Measurements from ENCODE around the gene WDPCP. TPM values are rescaled to one million over a fixed set of nuclear protein-coding genes. Genes with fewer than 3 reads are reported as not detected.
"Not testable (repeated sequence)": the region's sequence is repeated elsewhere in the genome, so short reads cannot be mapped to it uniquely, and the experiment has no call there.

WDPCP gene
- polyA plus RNA-seq, 1 donor from 2014 or later, result 8.9 TPM

DNA sequence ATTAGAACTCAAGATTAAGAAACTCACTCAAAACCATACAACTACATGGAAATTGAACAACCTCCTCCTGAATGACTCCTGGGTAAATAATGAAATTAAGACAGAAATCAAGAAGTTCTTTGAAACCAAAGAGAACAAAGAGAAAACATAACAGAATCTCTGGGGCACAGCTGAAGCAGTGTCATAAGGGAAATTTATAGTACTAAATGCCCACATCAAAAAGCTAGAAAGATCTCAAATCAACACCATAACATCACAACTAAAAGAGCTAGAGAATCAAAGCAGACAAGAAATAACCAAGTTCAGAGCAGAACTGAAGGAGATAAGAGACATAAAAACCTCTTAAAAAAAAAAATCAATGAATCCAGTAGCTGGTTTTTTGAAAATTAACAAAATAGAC, 30.5 kb downstream of the WDPCP start:
- H3K9me2 ChIP-seq (ENCODE audit: insufficient read depth, low read length), result not testable (repeated sequence)

DNA sequence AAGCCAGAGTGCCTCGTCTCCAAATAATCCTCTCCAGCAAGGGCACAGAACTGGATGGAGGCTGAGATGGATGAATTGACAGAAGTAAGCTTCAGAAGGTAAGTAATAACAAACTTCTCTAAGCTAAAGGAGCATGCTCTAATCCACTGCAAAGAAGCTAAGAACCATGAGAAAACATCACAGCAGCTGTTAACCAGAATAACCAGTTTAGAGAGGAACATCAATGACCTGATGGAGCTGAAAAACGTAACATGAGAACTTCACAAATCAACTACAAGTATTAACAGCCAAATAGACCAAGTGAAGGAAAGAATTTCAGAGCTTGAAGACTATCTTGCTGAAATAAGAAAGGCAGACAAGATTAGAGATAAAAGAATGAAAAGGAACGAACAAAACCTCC, 32.3 kb downstream of the WDPCP start:
- Histone ChIP-seq H3K9me3 (ENCODE audit: low read length) (no peaks in the 10 kb centered on the region), H3K9me2 (ENCODE audit: insufficient read depth, low read length) (no peaks in the 10 kb centered on the region), H3K4me2 (ENCODE audit: low read length) (no peak overlapping the region), H3K27ac (ENCODE audit: low read length) (no peak overlapping the region), H3K79me2 (replicated peaks; ENCODE audit: insufficient read depth, low read length) (no peaks in the 10 kb centered on the region), H3K9ac (ENCODE audit: low read length) (no peak overlapping the region), H2AFZ (ENCODE audit: low read depth, low read length) (no peak overlapping the region), H3K27me3 (ENCODE audit: insufficient read depth, low read depth, low read length) (no peaks in the 10 kb centered on the region), H3K36me3 (ENCODE audit: insufficient read depth, low read length) (no peaks in the 10 kb centered on the region), H3K4me3 (ENCODE audit: low read length) (no peak overlapping the region), H3F3A (ENCODE audit: insufficient read depth, low read length, poor library complexity, severe bottlenecking) (no peaks in the 10 kb centered on the region), H4K20me1 (ENCODE audit: insufficient read depth) (no peaks in the 10 kb centered on the region)
- TF ChIP-seq SMC3 (conservative IDR thresholded peaks at IDR 0.05; ENCODE audit: poor library complexity) (no peak), RAD21 (conservative IDR thresholded peaks at IDR 0.05) (no peak)

More for the DNA sequence above, 30.5 kb downstream of the WDPCP start:
- not testable (repeated sequence) for H3K27me3 ChIP-seq (ENCODE audit: insufficient read depth, low read depth, low read length); H3K4me2 ChIP-seq (ENCODE audit: low read length); H3K79me2 ChIP-seq (replicated peaks; ENCODE audit: insufficient read depth, low read length); H3K4me3 ChIP-seq (ENCODE audit: low read length); H2AFZ ChIP-seq (ENCODE audit: low read depth, low read length); H3F3A ChIP-seq (ENCODE audit: insufficient read depth, low read length, poor library complexity, severe bottlenecking); H3K9ac ChIP-seq (ENCODE audit: low read length); H3K9me3 ChIP-seq (ENCODE audit: low read length); H4K20me1 ChIP-seq (ENCODE audit: insufficient read depth); H3K36me3 ChIP-seq (ENCODE audit: insufficient read depth, low read length); H3K27ac ChIP-seq (ENCODE audit: low read length)

DNA sequence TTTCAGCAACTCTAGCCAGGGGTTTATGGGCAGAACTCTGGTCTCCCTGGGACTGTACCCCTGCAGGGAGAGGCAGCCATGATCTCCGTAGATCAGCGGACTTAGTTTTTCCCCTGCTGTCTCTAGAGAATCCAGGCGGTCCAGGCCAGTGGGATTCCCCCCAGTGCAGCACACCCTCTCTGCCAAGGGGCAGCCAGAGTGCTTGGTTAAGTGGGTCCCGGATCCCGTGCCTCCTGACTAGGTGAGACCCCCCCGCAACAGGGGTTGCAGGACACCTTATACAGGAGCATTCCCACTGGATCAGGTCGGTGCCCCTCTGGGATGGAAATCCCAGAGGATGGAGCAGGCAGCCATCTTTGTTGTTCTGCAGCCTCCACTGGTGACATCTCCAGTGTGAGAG, 33.0 kb downstream of the WDPCP start:
- H3K79me2 ChIP-seq (replicated peaks; ENCODE audit: insufficient read depth, low read length), result no peaks in the 10 kb centered on the region
- no peaks in the 10 kb centered on the region for H3K36me3 ChIP-seq (ENCODE audit: insufficient read depth, low read length)
- H3K4me3 ChIP-seq (ENCODE audit: low read length), result no peak overlapping the region
- H3K9ac ChIP-seq (ENCODE audit: low read length), result no peak overlapping the region
- H3F3A ChIP-seq (ENCODE audit: insufficient read depth, low read length, poor library complexity, severe bottlenecking), result no peaks in the 10 kb centered on the region
- H3K27ac ChIP-seq (ENCODE audit: low read length), result no peak overlapping the region
- H3K4me2 ChIP-seq (ENCODE audit: low read length), result no peak overlapping the region
- no peaks in the 10 kb centered on the region for H3K9me3 ChIP-seq (ENCODE audit: low read length)
- no peaks in the 10 kb centered on the region for H3K27me3 ChIP-seq (ENCODE audit: insufficient read depth, low read depth, low read length)
- H4K20me1 ChIP-seq (ENCODE audit: insufficient read depth), result no peaks in the 10 kb centered on the region
- TF ChIP-seq EP300 (conservative IDR thresholded peaks at IDR 0.05; ENCODE audit: poor library complexity, severe bottlenecking) (no peak), RAD21 (conservative IDR thresholded peaks at IDR 0.05) (no peak), TAF1 (IDR thresholded peaks at IDR 0.05; ENCODE audit: low read depth) (no peak), EZH2 (IDR thresholded peaks at IDR 0.05; ENCODE audit: borderline replicate concordance, insufficient read depth, low read length, poor library complexity, severe bottlenecking) (no peak), POLR2AphosphoS5 (IDR thresholded peaks at IDR 0.05) (no peak), MXI1 (conservative IDR thresholded peaks at IDR 0.05; ENCODE audit: poor library complexity, severe bottlenecking) (no peak), SMC3 (conservative IDR thresholded peaks at IDR 0.05; ENCODE audit: poor library complexity) (no peak)
- TF ChIP-seq, protein P1, sequence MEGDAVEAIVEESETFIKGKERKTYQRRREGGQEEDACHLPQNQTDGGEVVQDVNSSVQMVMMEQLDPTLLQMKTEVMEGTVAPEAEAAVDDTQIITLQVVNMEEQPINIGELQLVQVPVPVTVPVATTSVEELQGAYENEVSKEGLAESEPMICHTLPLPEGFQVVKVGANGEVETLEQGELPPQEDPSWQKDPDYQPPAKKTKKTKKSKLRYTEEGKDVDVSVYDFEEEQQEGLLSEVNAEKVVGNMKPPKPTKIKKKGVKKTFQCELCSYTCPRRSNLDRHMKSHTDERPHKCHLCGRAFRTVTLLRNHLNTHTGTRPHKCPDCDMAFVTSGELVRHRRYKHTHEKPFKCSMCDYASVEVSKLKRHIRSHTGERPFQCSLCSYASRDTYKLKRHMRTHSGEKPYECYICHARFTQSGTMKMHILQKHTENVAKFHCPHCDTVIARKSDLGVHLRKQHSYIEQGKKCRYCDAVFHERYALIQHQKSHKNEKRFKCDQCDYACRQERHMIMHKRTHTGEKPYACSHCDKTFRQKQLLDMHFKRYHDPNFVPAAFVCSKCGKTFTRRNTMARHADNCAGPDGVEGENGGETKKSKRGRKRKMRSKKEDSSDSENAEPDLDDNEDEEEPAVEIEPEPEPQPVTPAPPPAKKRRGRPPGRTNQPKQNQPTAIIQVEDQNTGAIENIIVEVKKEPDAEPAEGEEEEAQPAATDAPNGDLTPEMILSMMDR (IDR thresholded peaks at IDR 0.05; ENCODE audit: poor library complexity, severe bottlenecking), result no peak
- TF ChIP-seq, protein P2, sequence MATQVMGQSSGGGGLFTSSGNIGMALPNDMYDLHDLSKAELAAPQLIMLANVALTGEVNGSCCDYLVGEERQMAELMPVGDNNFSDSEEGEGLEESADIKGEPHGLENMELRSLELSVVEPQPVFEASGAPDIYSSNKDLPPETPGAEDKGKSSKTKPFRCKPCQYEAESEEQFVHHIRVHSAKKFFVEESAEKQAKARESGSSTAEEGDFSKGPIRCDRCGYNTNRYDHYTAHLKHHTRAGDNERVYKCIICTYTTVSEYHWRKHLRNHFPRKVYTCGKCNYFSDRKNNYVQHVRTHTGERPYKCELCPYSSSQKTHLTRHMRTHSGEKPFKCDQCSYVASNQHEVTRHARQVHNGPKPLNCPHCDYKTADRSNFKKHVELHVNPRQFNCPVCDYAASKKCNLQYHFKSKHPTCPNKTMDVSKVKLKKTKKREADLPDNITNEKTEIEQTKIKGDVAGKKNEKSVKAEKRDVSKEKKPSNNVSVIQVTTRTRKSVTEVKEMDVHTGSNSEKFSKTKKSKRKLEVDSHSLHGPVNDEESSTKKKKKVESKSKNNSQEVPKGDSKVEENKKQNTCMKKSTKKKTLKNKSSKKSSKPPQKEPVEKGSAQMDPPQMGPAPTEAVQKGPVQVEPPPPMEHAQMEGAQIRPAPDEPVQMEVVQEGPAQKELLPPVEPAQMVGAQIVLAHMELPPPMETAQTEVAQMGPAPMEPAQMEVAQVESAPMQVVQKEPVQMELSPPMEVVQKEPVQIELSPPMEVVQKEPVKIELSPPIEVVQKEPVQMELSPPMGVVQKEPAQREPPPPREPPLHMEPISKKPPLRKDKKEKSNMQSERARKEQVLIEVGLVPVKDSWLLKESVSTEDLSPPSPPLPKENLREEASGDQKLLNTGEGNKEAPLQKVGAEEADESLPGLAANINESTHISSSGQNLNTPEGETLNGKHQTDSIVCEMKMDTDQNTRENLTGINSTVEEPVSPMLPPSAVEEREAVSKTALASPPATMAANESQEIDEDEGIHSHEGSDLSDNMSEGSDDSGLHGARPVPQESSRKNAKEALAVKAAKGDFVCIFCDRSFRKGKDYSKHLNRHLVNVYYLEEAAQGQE (IDR thresholded peaks at IDR 0.05; ENCODE audit: borderline replicate concordance), result no peak
- no peak overlapping the region for H2AFZ ChIP-seq (ENCODE audit: low read depth, low read length)
- H3K9me2 ChIP-seq (ENCODE audit: insufficient read depth, low read length), result no peaks in the 10 kb centered on the region

Data from neural cell (in vitro differentiated cells).